Measurements from ENCODE around the gene KCNN1.
"Not testable (repeated sequence)": the region's sequence is repeated elsewhere in the genome, so short reads cannot be mapped to it uniquely, and the experiment has no call there.

Gene KCNN1

DNA sequence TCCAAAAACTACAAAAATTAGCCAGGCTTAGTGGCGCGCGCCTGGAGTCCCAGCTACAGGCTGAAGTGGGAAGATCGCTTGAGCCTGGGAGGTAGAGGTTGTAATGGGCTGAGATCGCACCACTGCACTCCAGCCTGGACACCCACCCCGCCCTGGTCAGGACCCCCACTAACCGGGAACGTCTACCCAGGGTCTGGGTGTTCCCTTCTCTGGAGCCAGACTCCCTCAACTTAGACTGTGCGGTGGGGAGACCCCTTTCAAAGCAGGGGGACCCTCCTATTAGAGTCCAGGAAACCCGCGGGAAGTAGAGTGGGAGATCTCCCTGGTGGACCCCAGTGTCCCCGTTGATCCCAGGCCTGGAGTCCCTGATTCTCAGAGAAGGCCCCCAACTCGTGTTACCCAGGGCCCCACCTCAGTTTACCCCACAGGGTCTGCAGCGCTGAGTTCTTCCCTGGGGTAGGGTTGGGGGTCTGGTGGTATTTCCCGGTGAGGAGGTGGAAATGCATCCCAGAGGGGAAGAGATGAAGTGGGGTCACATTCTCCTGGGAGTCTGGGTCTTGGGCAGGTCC, 35.0 kb downstream of the KCNN1 start:
- no peak for DNase-seq

DNA sequence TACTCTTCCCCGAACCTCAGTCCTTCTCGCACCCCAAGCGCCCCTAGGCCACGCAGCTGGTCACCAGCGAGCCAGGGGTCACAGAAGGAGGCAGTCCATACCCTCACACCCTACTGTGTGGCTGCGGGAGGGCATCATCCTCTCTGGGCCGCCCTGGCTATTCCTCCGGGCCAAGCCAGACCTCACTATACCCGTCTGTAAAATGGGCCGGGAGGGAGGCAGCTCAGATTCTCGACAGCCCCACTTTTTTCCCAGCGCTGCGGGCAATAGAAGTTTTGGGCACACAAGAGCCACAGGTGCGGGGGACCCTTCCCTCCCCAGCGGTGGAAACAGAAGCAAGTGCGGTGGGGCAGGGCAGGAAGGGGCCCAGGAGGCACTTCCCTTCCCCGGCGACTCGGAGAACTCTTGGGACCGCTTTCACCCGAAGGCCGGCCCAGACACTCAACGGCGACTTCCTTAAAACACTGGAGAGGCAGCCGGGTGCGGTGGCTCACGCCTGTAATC, 35.5 kb downstream of the KCNN1 start:
- DNase-seq, result no peak

DNA sequence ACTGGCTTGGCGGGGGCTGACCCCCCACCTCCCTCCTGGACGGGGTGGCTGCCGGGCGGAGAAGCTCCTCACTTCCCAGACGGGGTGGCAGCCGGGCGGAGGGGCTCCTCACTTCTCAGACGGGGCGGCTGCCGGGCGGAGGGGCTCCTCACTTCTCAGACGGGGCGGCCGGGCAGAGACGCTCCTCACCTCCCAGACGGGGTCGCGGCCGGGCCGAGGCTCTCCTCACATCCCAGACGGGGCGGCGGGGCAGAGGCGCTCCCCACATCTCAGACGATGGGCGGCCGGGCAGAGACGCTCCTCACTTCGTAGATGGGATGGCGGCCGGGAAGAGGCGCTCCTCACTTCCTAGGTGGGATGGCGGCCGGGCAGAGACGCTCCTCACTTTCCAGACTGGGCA, 38.8 kb downstream of the KCNN1 start:
- DNase-seq, result not testable (repeated sequence)

DNA sequence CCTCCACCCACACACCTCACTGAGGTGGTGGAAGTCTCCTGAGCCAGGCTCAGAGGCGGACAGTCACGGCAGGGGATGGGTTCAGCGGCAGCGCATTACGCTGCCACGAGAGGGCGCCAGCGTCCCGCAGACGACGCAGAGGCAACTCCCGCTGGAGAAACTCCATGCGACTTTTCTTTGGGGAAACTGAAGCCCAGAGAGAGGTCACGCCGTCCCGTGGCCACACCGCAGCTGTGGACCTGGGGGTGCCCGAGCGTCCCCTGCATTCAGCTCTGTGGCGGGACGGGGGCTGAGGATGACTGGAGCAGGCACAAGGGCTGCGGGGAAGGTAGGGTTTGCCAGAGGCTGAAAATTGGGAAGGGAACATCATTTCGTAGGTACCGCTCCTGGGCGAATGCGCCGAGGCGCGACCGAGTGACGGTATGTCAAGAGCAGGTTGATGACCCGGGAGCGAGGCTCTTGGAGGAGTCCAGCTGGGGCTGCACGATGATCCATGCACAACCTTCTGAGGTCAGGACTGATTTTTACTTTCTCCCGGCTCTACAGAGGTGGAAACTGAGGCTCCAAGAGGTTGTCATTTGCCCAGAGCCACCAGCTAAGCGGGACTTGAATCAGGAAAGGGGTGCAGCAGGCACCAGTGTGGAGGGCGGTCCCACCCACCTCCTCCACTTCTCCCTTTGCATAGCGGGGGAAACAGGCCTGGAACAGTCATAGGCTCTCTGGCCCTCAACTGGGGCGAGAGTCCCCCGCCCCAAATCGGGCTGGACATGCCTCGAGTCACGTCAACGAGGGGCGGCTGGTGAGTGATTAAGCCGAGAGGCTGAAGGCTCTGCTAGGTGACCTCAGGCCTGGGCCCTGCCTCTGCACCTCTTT, 40.4 kb downstream of the KCNN1 start:
- peak; percentile 70 for DNase-seq

DNA sequence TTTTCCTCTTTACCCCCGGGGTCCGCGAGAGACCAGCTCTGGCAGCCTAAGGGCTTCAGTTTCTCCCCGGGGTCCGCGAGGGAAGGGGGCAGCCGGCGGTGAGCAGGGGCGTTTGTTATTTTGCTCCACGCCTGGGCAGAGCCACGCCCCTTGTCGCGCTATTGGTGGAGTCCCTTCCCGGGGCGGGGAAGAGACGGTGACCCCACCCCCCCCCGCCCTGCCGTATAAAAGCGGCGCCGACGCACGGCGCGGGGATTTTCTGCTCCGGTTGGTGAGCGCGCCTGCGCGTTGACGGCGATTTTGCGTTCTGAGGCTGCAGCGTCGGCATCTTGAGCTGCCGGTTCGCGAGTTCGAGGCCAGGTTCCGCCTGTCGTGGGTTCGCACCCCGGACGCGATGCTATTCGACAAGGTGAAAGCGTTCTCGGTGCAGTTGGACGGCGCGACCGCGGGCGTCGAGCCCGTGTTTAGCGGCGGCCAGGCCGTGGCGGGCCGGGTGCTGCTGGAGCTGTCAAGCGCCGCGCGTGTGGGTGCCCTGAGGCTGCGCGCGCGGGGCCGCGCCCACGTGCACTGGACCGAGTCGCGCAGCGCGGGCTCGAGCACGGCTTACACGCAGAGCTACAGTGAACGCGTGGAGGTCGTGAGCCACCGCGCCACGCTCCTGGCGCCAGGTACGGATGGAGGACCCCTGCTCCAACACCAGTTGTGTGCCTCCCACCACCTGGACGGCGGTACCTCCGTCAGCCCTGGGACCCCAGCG, 41.2 kb downstream of the KCNN1 start, which contains the start of gene ARRDC2:
TSS of gene ARRDC2 (plus strand) at position 254 of the 757 bp plus-strand sequence. CDS start at position 395, 141 bp downstream.
- DNase-seq, result peak; percentile 94

DNA sequence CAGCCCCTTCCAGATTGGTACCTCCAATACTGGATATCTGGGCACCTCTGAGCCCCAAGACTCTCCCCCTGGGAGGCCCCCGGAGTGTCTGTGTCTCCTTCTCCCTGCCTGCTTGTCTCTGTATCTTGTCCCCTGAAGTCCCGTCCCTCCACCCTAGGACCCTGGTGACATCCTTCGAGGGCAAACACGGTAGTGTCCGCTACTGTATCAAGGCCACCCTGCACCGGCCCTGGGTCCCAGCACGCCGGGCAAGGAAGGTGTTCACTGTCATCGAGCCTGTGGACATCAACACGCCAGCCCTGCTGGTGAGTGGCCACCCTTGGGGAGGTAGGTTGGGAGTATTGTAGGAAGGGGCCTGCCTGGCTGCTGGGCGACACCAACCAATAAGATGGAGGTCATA, 41.9 kb downstream of the KCNN1 start:
- no peak for DNase-seq

DNA sequence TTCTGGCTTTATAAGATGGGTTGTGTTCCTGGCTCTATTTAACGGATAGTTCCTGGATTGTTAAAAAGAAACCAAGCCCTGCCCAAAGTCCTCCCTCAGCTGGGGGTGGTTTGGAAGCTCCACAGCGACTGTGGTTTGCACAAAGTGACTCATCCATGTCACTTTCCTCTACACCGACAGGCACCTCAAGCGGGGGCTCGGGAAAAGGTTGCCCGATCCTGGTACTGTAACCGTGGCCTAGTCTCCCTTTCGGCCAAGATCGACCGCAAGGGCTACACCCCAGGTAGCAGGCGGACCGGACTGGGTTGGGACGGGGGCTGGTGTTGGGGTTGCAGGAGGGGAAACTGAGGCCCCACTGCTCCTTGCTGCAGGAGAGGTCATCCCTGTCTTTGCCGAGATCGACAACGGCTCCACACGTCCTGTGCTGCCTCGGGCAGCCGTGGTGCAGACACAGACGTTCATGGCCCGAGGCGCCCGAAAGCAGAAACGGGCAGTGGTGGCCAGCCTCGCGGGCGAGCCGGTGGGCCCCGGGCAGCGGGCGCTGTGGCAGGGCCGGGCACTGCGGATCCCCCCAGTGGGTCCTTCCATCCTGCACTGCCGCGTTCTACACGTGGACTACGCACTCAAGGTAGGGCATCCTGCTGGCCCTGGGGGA, 42.6 kb downstream of the KCNN1 start:
- DNase-seq, result peak; percentile 51

DNA sequence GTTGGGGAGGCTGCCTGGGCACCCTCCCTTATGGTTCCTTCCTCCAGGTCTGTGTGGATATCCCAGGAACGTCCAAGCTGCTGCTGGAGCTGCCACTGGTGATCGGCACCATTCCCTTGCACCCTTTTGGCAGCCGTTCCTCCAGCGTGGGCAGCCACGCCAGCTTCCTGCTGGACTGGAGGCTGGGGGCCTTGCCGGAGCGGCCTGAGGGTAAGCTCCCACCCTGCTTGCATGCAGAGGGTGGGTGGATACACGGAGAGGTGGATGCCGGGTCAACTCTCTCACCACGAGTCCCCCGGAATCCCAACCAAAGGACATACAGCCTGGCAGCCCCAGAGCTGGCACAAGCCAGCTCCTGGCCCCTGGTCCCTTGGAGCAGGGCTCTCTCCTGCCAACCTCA, 43.2 kb downstream of the KCNN1 start:
- no peak for DNase-seq

DNA sequence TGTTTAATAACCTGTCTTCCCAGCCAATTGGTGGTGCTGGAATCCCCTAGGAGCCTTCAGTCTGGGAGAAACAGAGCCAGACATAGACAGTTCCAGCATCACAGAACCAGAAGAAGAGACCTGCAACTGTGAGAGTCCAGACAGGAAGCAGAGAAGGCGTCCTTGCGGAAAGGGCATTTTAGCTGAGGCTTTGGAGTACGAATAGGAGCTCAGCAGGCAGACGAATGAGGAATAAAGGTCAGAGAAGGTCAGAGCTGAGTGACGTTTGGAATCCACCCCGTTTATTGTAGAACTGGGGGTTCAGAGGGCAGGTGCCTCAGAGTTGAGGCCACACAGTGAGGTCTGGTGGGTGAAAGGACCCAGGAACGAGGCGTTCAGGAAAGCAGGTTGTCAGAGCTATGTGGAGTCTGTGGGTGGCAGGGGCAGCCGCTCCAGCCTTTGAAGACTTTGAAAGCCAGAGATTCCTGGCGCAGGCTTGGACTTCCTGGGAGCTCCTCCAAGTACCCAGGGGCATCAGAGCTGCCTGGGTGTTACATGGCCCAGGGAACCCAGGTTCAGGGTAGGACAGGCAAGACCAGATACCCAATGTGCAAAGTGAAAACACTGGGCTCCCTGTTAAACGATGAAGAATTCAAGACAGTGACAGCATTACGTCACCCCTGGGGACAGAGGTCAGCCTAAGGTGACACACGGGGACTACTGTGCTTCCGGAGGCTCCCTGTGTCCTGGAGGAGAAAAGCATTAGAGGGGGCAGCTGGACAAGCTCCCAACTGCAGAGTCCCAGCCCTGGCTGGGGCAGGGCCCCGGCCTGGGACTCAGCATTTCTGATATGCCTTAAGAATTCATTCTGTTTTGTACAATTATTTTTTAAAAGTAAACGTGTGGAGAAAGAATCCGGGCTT, 46.6 kb downstream of the KCNN1 start:
- DNase-seq, result no peak

DNA sequence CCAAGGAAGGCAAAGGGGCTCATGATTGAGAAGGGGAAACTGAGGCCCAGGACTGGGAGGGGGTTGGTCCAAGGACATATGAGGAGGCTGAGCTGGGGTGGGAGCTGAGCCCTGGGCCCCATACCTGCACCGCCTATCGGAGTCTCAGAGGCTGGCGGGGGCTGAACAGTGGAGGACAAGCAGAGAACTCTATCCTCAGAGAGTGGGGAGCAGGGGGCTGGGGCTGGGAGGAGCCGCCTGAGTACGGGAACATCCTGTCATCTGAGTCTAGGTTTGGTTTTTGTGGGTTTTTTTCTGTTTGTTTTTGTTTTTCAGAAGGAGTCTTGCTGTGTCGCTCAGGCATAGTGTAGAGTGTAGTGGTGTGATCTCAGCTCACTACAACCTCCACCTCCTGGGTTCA, 47.3 kb downstream of the KCNN1 start:
- no peak for DNase-seq

DNA sequence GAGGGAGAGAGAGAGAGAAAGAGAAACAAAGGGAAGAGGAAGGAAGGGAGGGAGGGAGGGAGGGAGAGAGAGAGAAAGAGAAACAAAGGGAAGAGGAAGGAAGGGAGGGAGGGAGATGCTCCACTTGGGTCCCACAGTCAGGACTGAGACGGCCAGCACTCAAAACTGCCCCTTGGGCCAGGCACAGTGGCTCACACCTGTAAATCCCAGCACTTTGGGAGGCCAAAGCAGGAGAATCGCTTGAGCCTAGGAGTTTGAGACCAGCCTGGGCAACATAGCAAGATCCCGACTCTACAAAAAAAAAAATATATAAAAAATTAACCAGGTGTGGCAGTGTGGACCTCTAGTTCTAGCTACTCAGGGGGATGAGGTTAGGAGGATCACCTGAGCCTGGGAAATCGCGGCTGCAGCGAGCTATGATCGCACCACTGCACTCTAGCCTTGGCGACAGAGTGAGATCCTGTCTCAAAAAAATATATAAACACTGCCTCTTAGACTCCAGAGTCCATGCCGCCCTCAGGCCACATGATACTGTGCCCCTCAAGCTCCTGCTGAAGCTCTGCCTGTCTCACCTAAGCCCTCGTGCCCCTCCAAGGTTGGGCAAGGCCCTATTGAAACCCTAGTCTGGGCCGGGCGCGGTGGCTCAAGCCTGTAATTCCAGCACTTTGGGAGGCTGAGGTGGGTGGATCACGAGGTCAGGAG, 49.5 kb downstream of the KCNN1 start:
- DNase-seq, result no peak

DNA sequence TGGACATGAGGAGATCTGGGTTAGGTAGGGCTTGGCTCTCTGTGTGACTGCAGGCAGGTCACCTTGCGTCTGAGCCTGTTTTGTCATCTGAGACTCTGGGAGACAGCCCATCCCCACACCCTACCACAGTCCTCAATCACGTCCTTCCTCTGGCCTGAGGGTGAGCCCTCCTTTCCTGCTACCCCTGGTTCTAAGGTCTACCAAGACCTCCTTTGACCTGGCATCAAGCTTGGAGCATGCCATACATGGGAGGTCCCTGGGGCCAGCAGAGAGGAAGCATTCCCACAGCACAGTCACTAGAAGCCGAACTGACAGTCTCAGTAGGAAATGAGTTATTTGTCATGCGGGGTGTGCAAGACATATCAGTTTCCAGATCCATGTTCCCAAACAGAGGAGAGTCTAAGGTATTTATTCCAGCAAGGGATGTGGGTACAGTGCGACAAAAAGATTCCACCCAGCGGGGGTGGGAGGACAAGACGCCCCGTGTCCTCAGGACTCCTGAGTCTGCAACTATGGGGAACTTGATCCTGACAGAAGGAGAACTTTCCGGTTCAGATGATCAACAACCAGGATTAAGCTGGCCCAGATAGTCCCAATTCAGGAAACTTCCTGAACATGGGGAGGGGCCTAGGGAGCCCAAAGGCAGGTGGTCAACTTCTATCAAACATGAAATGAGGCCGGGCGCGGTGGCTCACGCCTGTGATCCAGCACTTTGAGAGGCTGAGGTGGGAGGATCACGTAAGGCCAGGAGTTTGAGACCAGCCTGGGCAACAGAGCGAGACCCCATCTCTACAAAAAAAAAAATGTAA, 50.6 kb downstream of the KCNN1 start:
- no peak for DNase-seq

DNA sequence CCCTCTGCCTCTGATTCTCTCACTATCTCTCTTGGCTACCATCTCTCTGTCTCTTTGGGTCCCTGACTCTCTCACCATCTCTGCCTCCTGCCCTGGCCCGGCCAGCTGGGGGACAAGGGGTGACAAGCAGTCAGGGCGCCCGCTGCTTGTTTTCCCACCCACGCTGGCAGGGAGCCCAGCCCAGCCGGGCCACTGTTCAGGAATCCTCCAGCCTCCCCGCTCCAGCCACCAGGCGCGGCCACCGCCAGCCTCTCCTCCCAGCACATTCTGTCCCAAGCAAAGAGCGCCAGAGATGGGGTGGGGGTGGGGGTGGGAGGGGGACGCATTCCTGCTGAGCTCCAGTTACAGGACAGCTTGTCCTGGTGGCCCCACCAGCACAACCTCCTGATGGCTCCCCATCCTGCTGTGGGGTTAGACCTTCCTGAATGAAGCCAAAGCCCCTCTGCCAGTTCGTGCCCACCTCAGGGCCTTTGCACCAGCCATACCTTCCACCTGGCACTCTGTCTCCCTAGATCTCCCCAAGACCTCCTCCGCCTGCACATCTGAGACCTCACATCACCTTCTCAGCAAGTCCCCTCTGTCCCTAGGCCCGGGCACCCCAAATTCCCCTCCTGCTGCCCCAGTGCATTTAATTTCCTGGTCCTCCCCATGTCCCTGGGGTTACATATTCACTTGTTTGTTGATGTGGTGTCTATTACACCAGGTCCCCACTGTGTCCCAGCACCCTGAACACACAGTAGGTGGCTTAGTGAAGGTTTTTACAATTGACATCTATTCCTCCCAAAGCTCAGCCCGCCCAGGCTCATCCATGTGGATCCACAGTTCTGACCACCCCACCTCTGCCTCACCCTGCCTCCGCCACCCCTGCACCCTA, 53.5 kb downstream of the KCNN1 start:
- peak; percentile 50 for DNase-seq

DNA sequence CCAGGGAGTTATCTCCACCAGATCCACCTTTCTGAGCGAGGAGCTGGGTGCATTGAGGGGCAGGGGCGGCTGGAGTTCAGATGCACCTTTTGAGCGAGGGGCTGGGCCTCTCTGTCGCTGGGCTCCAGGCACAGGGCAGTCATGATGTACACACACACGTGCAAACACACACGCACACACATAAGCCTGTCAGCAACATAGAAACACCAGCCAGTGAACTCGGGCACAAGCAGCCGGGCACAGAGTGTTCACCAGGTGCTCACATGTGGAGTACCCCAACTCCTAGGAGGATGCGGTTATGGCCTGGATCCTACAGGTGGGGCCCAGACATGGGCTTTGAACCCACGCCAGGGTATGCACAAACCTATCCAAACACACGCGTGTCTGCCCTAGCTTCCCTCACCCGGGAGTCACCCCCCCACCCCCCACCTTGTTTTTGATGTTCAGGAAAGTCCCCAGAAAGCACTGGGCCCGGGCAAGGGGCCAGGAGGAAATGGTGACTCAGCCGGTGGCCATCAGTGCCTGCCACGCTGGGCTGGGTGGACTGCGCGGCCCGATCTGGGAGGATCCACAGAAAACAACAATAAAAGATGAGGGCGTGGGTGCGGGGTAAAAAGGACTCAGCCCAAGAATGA, 54.3 kb downstream of the KCNN1 start:
- peak; percentile 89 for DNase-seq

DNA sequence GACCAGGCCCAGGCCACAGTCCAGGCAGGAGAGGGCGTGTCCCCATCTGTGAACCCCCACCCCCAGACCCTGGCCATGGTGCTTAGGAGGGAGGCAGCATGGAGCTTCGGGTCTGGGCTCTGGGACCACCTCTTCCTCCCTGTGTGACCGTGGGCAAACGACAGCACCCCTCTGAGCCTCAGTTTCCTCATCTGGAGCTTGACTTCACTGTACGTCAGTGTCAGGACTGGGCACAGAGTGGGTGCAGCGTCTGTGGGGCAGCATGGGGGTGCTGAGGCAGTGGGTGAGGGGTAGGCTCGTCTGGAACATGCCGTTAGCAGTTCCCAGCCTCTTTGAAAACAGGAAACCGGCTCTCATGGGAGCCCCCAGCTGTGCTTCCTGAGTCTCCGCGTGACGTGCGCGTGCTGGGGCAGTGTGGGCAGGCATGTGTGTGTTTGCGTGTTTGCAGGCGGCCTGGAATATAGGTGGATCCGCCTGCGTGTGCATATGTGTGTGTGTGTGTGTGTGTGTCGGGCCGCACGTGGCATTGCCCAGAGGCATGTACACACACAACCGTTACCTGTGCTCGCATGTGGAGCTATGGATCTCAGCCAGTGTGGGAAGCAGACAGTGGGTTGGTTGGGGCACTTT, 56.8 kb downstream of the KCNN1 start:
- peak; percentile 69 for DNase-seq

DNA sequence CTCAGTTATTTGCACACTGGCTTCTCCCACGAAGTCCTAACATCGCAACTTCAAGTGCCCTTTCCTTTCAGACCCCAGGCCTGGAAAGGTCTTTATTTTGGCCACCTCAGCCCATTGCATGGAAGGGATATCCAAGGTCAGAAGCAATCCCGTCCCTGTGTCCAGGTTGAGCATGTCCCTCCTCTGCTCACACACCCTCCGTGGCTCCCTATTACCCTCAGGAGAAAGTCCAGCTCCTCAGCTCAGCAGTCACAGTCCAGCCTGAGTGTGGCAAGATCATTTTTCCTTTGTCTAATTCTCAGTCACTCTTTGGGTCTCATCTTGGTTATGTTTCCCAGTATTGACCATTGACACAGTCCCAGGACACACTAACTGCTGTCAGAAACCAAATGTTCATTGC, 60.2 kb downstream of the KCNN1 start:
- no peak for DNase-seq

DNA sequence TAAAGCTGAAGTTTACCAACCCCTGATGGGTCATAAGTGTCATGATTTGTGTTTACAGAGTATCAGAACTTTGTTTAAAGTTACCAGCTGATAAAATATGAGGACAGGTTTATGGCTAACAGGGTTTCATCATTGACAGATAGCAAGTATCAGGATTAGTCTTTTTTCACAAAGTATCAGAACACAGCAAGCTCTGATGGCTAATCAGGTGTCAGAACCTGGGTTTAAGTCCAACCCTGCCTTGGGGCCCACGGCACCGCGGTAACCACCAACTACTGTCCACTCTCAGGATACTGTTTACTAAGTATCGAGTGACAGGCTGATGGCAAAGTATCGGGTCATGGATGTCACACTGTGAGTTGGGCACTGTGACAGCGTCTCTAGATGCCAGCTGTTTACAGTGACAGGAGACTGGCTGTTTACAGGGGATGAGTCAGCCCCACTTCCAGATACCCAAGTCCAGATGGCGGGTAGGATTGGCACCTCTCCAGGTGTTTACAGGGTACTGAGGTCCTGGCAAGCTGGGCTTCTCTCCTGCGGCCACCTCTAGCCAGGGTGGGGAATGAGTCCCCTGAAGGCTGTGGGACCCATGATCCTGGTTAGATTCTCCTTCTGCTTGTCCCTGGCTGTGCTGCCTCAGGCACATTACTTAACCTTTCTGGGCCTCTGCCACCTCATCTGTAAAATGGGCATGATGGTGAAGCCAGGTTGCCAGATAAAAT, 62.9 kb downstream of the KCNN1 start:
- no peak for DNase-seq
